ENCODE data around the gene SLC10A1.

GRCh38 chr14:69820991-69821390, 23.9 kb upstream of the SLC10A1 start:
- TF ChIP-seq, protein P1, sequence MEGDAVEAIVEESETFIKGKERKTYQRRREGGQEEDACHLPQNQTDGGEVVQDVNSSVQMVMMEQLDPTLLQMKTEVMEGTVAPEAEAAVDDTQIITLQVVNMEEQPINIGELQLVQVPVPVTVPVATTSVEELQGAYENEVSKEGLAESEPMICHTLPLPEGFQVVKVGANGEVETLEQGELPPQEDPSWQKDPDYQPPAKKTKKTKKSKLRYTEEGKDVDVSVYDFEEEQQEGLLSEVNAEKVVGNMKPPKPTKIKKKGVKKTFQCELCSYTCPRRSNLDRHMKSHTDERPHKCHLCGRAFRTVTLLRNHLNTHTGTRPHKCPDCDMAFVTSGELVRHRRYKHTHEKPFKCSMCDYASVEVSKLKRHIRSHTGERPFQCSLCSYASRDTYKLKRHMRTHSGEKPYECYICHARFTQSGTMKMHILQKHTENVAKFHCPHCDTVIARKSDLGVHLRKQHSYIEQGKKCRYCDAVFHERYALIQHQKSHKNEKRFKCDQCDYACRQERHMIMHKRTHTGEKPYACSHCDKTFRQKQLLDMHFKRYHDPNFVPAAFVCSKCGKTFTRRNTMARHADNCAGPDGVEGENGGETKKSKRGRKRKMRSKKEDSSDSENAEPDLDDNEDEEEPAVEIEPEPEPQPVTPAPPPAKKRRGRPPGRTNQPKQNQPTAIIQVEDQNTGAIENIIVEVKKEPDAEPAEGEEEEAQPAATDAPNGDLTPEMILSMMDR (IDR thresholded peaks at IDR 0.05): no peak
- TF ChIP-seq POLR2A (IDR thresholded peaks at IDR 0.05) (no peak), POLR2AphosphoS5 (IDR thresholded peaks at IDR 0.05; ENCODE audit: insufficient read depth in 1 of 2, low read depth in 1 of 2) (no peak)
